Measurements from ENCODE around the gene RASSF5. TPM values are rescaled to one million over a fixed set of nuclear protein-coding genes. Genes with fewer than 3 reads are reported as not detected.

The RASSF5 gene
- total RNA-seq, 1 donor from 2014 or later, result 28.5 TPM

DNA sequence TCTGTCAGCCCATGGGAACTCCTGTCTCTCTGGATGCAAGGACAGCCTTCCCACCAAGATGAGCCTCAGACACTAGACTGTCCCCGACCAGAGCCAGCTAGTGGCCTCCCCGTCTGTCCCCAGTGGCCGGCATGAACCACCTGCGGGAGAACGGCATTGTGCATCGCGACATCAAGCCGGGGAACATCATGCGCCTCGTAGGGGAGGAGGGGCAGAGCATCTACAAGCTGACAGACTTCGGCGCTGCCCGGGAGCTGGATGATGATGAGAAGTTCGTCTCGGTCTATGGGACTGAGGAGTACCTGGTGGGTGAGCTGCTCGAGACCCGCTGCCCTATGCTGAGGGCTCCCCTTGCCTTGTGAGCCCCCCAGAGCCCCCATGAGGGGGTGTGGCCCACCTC lies 31.3 kb upstream of the RASSF5 start:
- peaks cover 0 to 23% of the 10 kb centered on the region in 2 donors for H3K36me3 ChIP-seq
- no peak for DNase-seq (ENCODE audit: extremely low spot score in 2 of 2)
- H3K27me3 ChIP-seq, result no peaks in the 10 kb centered on the region
- intact Hi-C loops (cut with DNase I), result no loop called here
- no peaks in the 10 kb centered on the region for H3K9me3 ChIP-seq
- H3K4me3 ChIP-seq, result no peak overlapping the region
- peaks cover 11% of the 10 kb centered on the region for H3K4me1 ChIP-seq
- no peak for TF ChIP-seq POLR2AphosphoS5 (IDR thresholded peaks at IDR 0.05; ENCODE audit: insufficient read depth in 1 of 2, low read depth in 1 of 2)
- TF ChIP-seq, protein P1, sequence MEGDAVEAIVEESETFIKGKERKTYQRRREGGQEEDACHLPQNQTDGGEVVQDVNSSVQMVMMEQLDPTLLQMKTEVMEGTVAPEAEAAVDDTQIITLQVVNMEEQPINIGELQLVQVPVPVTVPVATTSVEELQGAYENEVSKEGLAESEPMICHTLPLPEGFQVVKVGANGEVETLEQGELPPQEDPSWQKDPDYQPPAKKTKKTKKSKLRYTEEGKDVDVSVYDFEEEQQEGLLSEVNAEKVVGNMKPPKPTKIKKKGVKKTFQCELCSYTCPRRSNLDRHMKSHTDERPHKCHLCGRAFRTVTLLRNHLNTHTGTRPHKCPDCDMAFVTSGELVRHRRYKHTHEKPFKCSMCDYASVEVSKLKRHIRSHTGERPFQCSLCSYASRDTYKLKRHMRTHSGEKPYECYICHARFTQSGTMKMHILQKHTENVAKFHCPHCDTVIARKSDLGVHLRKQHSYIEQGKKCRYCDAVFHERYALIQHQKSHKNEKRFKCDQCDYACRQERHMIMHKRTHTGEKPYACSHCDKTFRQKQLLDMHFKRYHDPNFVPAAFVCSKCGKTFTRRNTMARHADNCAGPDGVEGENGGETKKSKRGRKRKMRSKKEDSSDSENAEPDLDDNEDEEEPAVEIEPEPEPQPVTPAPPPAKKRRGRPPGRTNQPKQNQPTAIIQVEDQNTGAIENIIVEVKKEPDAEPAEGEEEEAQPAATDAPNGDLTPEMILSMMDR (IDR thresholded peaks at IDR 0.05), result no peak
- no peak for TF ChIP-seq POLR2A (IDR thresholded peaks at IDR 0.05)
- no peak overlapping the region for H3K27ac ChIP-seq

DNA sequence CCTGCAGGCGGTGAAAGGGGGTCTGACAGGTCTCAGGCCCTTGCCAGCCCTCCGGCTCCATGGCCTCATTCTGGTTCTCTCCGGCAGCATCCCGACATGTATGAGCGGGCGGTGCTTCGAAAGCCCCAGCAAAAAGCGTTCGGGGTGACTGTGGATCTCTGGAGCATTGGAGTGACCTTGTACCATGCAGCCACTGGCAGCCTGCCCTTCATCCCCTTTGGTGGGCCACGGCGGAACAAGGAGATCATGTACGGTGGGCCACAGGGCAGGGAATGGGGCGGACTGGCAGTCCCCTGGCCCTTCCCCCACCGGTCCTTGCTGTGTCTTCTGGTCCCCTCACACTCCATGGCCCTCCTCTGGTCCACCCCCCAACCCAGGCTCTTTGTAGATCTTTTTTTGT lies 30.7 kb upstream of the RASSF5 start:
- DNase-seq (ENCODE audit: extremely low spot score in 2 of 2), result no peak
- Histone ChIP-seq H3K9me3 (no peaks in the 10 kb centered on the region), H3K36me3 (peaks cover 0 to 23% of the 10 kb centered on the region in 2 donors), H3K27ac (no peak overlapping the region), H3K4me3 (no peak overlapping the region), H3K27me3 (no peaks in the 10 kb centered on the region), H3K4me1 (peaks cover 6% of the 10 kb centered on the region)
- intact Hi-C loops (cut with DNase I), result no loop called here
- TF ChIP-seq, protein P1 (IDR thresholded peaks at IDR 0.05), result no peak
- TF ChIP-seq POLR2A (IDR thresholded peaks at IDR 0.05) (no peak), POLR2AphosphoS5 (IDR thresholded peaks at IDR 0.05; ENCODE audit: insufficient read depth in 1 of 2, low read depth in 1 of 2) (no peak)

DNA sequence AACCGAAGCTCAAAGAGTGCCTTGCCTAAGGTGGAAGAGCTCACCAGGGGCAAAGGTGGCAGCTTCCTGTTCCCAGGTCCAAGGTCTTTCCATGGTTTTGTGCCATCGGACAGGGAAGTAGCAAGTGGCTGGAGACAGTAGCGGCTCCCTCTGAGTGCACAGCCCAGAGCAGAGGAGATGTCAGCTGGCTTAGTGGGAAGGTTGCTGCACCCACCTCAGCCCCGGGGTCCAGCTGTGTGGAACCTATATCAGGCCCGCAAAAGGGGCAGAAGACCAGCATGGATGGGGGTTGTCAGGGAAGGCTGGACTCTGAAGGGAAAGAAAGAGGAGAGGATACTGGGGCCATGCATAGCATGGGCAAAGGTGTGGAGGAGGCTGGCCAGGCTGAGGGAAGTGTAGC lies 30.2 kb upstream of the RASSF5 start:
- Histone ChIP-seq H3K36me3 (peaks cover 0 to 23% of the 10 kb centered on the region in 2 donors), H3K9me3 (no peaks in the 10 kb centered on the region), H3K4me3 (no peak overlapping the region), H3K27me3 (no peaks in the 10 kb centered on the region), H3K4me1 (peaks cover 1% of the 10 kb centered on the region), H3K27ac (no peak overlapping the region)
- TF ChIP-seq POLR2AphosphoS5 (IDR thresholded peaks at IDR 0.05; ENCODE audit: insufficient read depth in 1 of 2, low read depth in 1 of 2) (no peak), POLR2A (IDR thresholded peaks at IDR 0.05) (no peak)
- TF ChIP-seq, protein P1 (IDR thresholded peaks at IDR 0.05), result no peak
- intact Hi-C loops (cut with DNase I), result no loop called here
- no peak for DNase-seq (ENCODE audit: extremely low spot score in 2 of 2)

DNA sequence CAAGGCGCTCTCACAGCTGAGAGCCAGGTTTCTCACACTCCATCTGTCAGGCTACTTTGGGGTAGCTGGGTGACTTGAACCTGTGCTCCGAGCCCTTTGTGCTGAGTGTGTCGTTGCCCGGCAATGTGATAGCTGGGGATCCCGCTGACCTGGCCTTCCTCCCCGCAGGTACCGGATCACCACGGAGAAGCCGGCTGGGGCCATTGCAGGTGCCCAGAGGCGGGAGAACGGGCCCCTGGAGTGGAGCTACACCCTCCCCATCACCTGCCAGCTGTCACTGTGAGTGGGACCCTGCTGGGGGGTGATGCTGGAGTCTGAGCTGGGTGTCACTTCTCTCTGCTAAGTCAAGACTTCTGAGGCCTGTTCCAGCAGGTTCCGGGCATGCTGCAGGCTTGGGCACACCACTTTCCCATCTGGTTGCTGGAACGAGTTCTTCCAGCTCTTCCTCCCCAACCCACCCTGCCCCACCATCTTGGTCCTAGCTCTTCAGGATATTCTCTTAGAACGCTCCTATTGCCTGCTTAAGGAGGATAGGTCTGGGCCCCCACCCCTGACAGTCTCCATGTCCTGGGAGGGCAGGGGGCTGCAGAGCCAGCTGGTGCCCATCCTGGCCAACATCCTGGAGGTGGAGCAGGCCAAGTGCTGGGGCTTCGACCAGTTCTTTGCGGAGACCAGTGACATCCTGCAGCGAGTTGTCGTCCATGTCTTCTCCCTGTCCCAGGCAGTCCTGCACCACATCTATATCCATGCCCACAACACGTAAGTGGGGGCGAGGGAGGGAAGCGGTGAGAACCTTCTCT lies 29.6 kb upstream of the RASSF5 start:
- TF ChIP-seq POLR2AphosphoS5 (IDR thresholded peaks at IDR 0.05; ENCODE audit: insufficient read depth in 1 of 2, low read depth in 1 of 2) (no peak), POLR2A (IDR thresholded peaks at IDR 0.05) (no peak)
- TF ChIP-seq, protein P1 (IDR thresholded peaks at IDR 0.05), result no peak

DNA sequence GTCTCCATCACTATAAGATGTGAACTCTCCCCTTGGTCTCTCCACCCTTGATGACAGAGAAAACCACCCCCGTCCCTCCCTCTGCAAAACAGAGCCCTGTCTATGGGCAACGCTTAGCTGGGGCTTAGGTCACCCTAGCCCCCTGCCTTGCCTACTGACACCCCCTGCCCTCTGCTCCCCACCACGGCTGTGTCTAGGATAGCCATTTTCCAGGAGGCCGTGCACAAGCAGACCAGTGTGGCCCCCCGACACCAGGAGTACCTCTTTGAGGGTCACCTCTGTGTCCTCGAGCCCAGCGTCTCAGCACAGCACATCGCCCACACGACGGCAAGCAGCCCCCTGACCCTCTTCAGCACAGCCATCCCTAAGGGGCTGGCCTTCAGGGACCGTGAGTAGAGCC lies 28.6 kb upstream of the RASSF5 start:
- intact Hi-C loops (cut with DNase I), result no loop called here
- H3K4me1 ChIP-seq, result peaks cover 4% of the 10 kb centered on the region
- no peak overlapping the region for H3K27ac ChIP-seq
- no peak for DNase-seq (ENCODE audit: extremely low spot score in 2 of 2)
- TF ChIP-seq, protein P1 (IDR thresholded peaks at IDR 0.05), result no peak
- TF ChIP-seq POLR2AphosphoS5 (IDR thresholded peaks at IDR 0.05; ENCODE audit: insufficient read depth in 1 of 2, low read depth in 1 of 2), result no peak
- TF ChIP-seq POLR2A (IDR thresholded peaks at IDR 0.05), result no peak
- no peak overlapping the region for H3K4me3 ChIP-seq
- peaks cover 0 to 23% of the 10 kb centered on the region in 2 donors for H3K36me3 ChIP-seq
- H3K27me3 ChIP-seq, result no peaks in the 10 kb centered on the region
- H3K9me3 ChIP-seq, result no peaks in the 10 kb centered on the region

More for the DNA sequence above, 29.6 kb upstream of the RASSF5 start:
- no peak overlapping the region for H3K27ac ChIP-seq
- H3K4me3 ChIP-seq, result no peak overlapping the region
- H3K27me3 ChIP-seq, result no peaks in the 10 kb centered on the region
- H3K36me3 ChIP-seq, result peaks cover 0 to 23% of the 10 kb centered on the region in 2 donors
- DNase-seq (ENCODE audit: extremely low spot score in 2 of 2), result no peak
- H3K9me3 ChIP-seq, result no peaks in the 10 kb centered on the region
- intact Hi-C loops (cut with DNase I), result no loop called here
- peaks cover 4% of the 10 kb centered on the region for H3K4me1 ChIP-seq
